HEK293 (cell line): ENCODE results near the gene ARHGAP45.
A peak's percentile ranks its signal among the peaks of the same experiment; 100 is the strongest.

Experiments used
- CTCF ChIA-PET: fragments of 350-600 bp; formaldehyde crosslinking; extraction: SDS; loops from one replicate; lab custom pipeline; 2021; ENCODE audit warnings: antibody characterized with exemption; lab: Yijun Ruan, JAX
- POLR2A ChIA-PET: fragments of 300-600 bp; formaldehyde crosslinking; extraction: SDS; loops from one replicate; lab custom pipeline; 2020; ENCODE audit warnings: antibody characterized with exemption, inconsistent platforms; lab: Yijun Ruan, JAX
- H3K27ac ChIP-seq: fragments of 200-500 bp; sonication (Bioruptor generic); 2 replicates; pipeline ENCODE4 v1.5.1; 2014; ENCODE audit warnings: low read depth, low read length, control low read depth, inconsistent platforms; ENCODE audit errors: extremely low read depth
- H3K36me3 ChIP-seq, 2 experiments: fragments of 200-500 bp in 1 of 2; sonication (Bioruptor generic) in 1 of 2; 1 replicate in 1 of 2; 2 replicates in 1 of 2; pipeline ENCODE4 v1.5.1; 2014 to 2017; ENCODE audit warnings: inconsistent platforms in 2 of 2, low read length in 2 of 2; ENCODE audit not compliant: control insufficient read depth in 2 of 2, insufficient read depth in 1 of 2
- H3K4me1 ChIP-seq: fragments of 200-500 bp; sonication (Bioruptor generic); 2 replicates; pipeline ENCODE4 v1.5.1; 2014; ENCODE audit warnings: mild to moderate bottlenecking, low read length, inconsistent platforms; ENCODE audit not compliant: control insufficient read depth, insufficient read depth
- H3K4me3 ChIP-seq: 2 replicates; pipeline ENCODE4 v1.5.1; 2011; ENCODE audit warnings: low read depth, mild to moderate bottlenecking, control low read depth, low read length, moderate library complexity
- H3K9me3 ChIP-seq: fragments of 200-500 bp; sonication (Bioruptor generic); 2 replicates; pipeline ENCODE4 v1.5.1; 2014; ENCODE audit warnings: low read depth, low read length, inconsistent platforms; ENCODE audit not compliant: control insufficient read depth, insufficient read depth
- ELK4 ChIP-seq: IDR thresholded peaks from 2 replicates; pipeline ENCODE4 v1.6.1; 2011; ENCODE audit warnings: mild to moderate bottlenecking, low read depth, low read length, borderline replicate concordance
- GLI2 ChIP-seq: fragments of 450-650 bp; formaldehyde crosslinking; IDR thresholded peaks from 2 replicates; pipeline ENCODE4; 2017; ENCODE audit warnings: missing biosample characterization, missing genetic modification characterization, low read depth, borderline replicate concordance
- HOXA7 ChIP-seq: sonication (generic); formaldehyde crosslinking; IDR thresholded peaks from 2 replicates; pipeline ENCODE4 v1.8.1; 2022; ENCODE audit warnings: missing genetic modification reagents, borderline replicate concordance
- HOXD13 ChIP-seq: sonication (generic); formaldehyde crosslinking; IDR thresholded peaks from 2 replicates; pipeline ENCODE4 v1.8.0; 2022; ENCODE audit warnings: missing genetic modification reagents, borderline replicate concordance
- KLF1 ChIP-seq: fragments of 450-650 bp; formaldehyde crosslinking; IDR thresholded peaks from 2 replicates; pipeline ENCODE4 v1.5.1; 2016; ENCODE audit warnings: missing biosample characterization, missing genetic modification characterization
- KLF8 ChIP-seq: fragments of 450-650 bp; formaldehyde crosslinking; IDR thresholded peaks from 2 replicates; pipeline ENCODE4 v1.5.1; 2016; ENCODE audit warnings: missing biosample characterization, missing genetic modification characterization
- KLF9 ChIP-seq: fragments of 450-650 bp; formaldehyde crosslinking; IDR thresholded peaks from 2 replicates; pipeline ENCODE4 v1.5.1; 2016; ENCODE audit warnings: missing biosample characterization, missing genetic modification characterization, low read depth
- OVOL3 ChIP-seq: fragments of 450-650 bp; formaldehyde crosslinking; IDR thresholded peaks from 2 replicates; pipeline ENCODE4 v1.5.1; 2016; ENCODE audit warnings: missing biosample characterization, missing genetic modification characterization
- SALL2 ChIP-seq: fragments of 450-650 bp; formaldehyde crosslinking; IDR thresholded peaks from 2 replicates; pipeline ENCODE4 v1.5.0; 2017; ENCODE audit warnings: missing biosample characterization, mild to moderate bottlenecking, missing genetic modification characterization, borderline replicate concordance
- ZFP37 ChIP-seq: fragments of 450-650 bp; formaldehyde crosslinking; IDR thresholded peaks from 2 replicates; pipeline ENCODE4 v1.5.1; 2016; ENCODE audit warnings: missing biosample characterization, missing genetic modification characterization
- ZNF112 ChIP-seq: fragments of 450-650 bp; formaldehyde crosslinking; IDR thresholded peaks from 2 replicates; pipeline ENCODE4 v1.5.0; 2017; ENCODE audit warnings: missing biosample characterization, missing genetic modification characterization
- ZNF121 ChIP-seq: fragments of 450-650 bp; formaldehyde crosslinking; IDR thresholded peaks from 2 replicates; pipeline ENCODE4 v1.5.1; 2016; ENCODE audit warnings: missing biosample characterization, missing genetic modification characterization
- ZNF155 ChIP-seq: fragments of 450-650 bp; formaldehyde crosslinking; IDR thresholded peaks from 2 replicates; pipeline ENCODE4 v1.5.1; 2016; ENCODE audit warnings: missing biosample characterization, missing genetic modification characterization
- ZNF175 ChIP-seq: fragments of 450-650 bp; formaldehyde crosslinking; IDR thresholded peaks from 2 replicates; pipeline ENCODE4 v1.5.1; 2016; ENCODE audit warnings: missing biosample characterization, missing genetic modification characterization
- ZNF335 ChIP-seq: fragments of 450-650 bp; formaldehyde crosslinking; conservative IDR thresholded peaks from 2 replicates; pipeline ENCODE4 v1.5.1; 2016; ENCODE audit warnings: missing biosample characterization, missing genetic modification characterization
- ZNF341 ChIP-seq: fragments of 450-650 bp; formaldehyde crosslinking; IDR thresholded peaks from 2 replicates; pipeline ENCODE4; 2016; ENCODE audit warnings: low read depth, missing biosample characterization, missing genetic modification characterization
- ZNF473 ChIP-seq: fragments of 450-650 bp; formaldehyde crosslinking; IDR thresholded peaks from 2 replicates; pipeline ENCODE4 v1.5.1; 2017; ENCODE audit warnings: missing biosample characterization, missing genetic modification characterization
- ZNF610 ChIP-seq: fragments of 450-650 bp; formaldehyde crosslinking; IDR thresholded peaks from 2 replicates; pipeline ENCODE4 v1.5.1; 2016; ENCODE audit warnings: missing biosample characterization, missing genetic modification characterization, borderline replicate concordance
- ZNF792 ChIP-seq: fragments of 450-650 bp; formaldehyde crosslinking; IDR thresholded peaks from 2 replicates; pipeline ENCODE4 v1.5.1; 2016; ENCODE audit warnings: missing biosample characterization, missing genetic modification characterization
- TF ChIP-seq, protein P1 (sequence below): fragments of 450-650 bp; formaldehyde crosslinking; IDR thresholded peaks from 2 replicates; pipeline ENCODE4 v1.5.1; 2016; ENCODE audit warnings: missing biosample characterization, missing genetic modification characterization
- TF ChIP-seq, protein P2 (sequence below): fragments of 450-650 bp; formaldehyde crosslinking; IDR thresholded peaks from 2 replicates; pipeline ENCODE4 v1.5.0; 2017; ENCODE audit warnings: missing biosample characterization, missing genetic modification characterization, borderline replicate concordance
- TF ChIP-seq, protein P3 (sequence below): fragments of 450-650 bp; formaldehyde crosslinking; IDR thresholded peaks from 2 replicates; pipeline ENCODE4 v1.5.1; 2016; ENCODE audit warnings: missing biosample characterization, missing genetic modification characterization

The ARHGAP45 gene

DNA sequence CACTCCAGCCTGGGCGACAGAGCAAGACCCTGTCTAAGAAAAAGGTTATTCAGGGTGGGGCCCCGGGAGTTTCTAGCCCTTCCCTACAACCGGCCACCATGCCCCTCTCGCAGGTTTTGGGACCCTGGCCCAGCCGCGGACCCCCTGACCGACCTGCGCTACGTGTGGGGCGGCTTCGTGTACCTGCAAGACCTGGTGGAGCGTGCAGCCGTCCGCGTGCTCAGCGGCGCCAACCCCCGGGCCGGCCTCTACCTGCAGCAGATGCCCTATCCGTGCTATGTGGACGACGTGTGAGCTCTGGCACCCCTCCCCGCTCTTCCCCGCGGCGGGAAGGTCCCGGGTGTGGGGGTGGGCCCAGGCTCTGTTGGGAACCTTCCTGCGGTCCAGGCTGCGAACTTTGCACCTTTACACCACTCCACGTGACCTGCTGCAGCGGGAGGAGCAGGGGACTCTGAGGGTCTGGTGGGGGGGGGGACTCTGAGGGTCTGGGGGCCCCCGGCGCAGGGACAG is 20.8 kb upstream of the ARHGAP45 start:
- H3K36me3 ChIP-seq = peaks cover 0 to 22% of the 10 kb centered on the region in 2 experiments; a peak in 2 of 3 replicates
- H3K4me3 ChIP-seq = no peak overlapping the region
- no peak overlapping the region for H3K27ac ChIP-seq
- POLR2A ChIA-PET = no interaction called here
- H3K9me3 ChIP-seq = no peaks in the 10 kb centered on the region
- TF ChIP-seq ZNF473 = no peak
- TF ChIP-seq ZNF175 = no peak
- no peak for TF ChIP-seq ZNF112 (tag by site-specific recombination)
- no peak for TF ChIP-seq ZNF341 (tag by site-specific recombination)
- no peak for TF ChIP-seq OVOL3 (tag by site-specific recombination)
- TF ChIP-seq SALL2 (tag by site-specific recombination) = no peak
- no peak for TF ChIP-seq ZNF335 (tag by site-specific recombination)
- no peak for TF ChIP-seq ZNF792 (tag by site-specific recombination)
- no peak for TF ChIP-seq ZFP37 (tag by site-specific recombination)
- TF ChIP-seq, all 188 proteins: peak for 0
- no peaks in the 10 kb centered on the region; the same call in 1 of the 2 replicates for H3K4me1 ChIP-seq
- CTCF ChIA-PET = no interaction called here

GRCh38 chr19:1046836-1047695 is 19.9 kb upstream of the ARHGAP45 start:
- ChIA-PET POLR2A (interaction anchor here (1.9 kb wide), 1 partner anchor 19 kb away, joined by 10 read pairs; no protein-coding TSS in a partner anchor), CTCF (interaction anchor here (0.6 kb wide), 1 partner anchor 25 kb away, joined by 3 read pairs; no protein-coding TSS in a partner anchor)
- Histone ChIP-seq H3K36me3 (peaks cover 0 to 20% of the 10 kb centered on the region in 2 experiments; a peak in 2 of 3 replicates), H3K9me3 (no peaks in the 10 kb centered on the region), H3K4me1 (no peaks in the 10 kb centered on the region; the same call in 1 of the 2 replicates), H3K4me3 (no peak overlapping the region), H3K27ac (no peak overlapping the region)
- TF ChIP-seq ZNF610 (no peak), GLI2 (no peak), KLF1 (tag by site-specific recombination) (peak; percentile 22; the same call in 1 of the 2 replicates)
- TF ChIP-seq, protein P1, sequence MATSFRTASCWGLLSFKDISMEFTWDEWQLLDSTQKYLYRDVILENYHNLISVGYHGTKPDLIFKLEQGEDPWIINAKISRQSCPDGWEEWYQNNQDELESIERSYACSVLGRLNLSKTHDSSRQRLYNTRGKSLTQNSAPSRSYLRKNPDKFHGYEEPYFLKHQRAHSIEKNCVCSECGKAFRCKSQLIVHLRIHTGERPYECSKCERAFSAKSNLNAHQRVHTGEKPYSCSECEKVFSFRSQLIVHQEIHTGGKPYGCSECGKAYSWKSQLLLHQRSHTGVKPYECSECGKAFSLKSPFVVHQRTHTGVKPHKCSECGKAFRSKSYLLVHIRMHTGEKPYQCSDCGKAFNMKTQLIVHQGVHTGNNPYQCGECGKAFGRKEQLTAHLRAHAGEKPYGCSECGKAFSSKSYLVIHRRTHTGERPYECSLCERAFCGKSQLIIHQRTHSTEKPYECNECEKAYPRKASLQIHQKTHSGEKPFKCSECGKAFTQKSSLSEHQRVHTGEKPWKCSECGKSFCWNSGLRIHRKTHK (tag by site-specific recombination) = no peak

DNA sequence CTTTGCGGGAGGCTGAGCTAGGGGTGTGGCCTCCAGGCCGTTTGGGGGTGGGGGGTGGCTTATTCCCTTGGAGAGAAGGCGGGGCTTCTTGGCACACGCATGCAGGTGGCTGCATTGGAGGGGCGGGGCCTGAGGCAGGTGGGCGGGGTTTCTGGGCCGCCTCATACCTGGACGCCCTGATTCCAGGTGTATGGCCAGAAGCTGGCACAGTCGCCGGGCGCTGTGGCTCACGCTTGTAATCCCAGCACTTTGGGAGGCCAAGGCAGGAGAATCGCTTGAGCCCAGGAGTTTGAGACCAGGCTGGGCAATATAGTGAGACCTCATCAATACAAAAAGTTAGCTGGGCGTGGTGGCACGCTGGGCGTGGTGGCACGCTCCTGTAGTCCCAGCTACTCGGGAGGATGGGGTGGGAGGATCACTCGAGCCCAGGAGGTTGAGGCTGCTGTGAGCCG is 19.2 kb upstream of the ARHGAP45 start:
- ChIA-PET CTCF (interaction anchor here (0.6 kb wide), 1 partner anchor 25 kb away, joined by 3 read pairs; no protein-coding TSS in a partner anchor), POLR2A (interaction anchor here (0.6 to 1.9 kb wide), 4 partner anchors 18 to 209 kb away, joined by 4 to 10 read pairs (median 4); no protein-coding TSS in a partner anchor)
- H3K36me3 ChIP-seq = peaks cover 0 to 13% of the 10 kb centered on the region in 2 experiments; a peak in 2 of 3 replicates
- no peaks in the 10 kb centered on the region; the same call in 1 of the 2 replicates for H3K4me1 ChIP-seq
- no peak overlapping the region for H3K27ac ChIP-seq
- H3K4me3 ChIP-seq = no peak overlapping the region
- H3K9me3 ChIP-seq = no peaks in the 10 kb centered on the region
- TF ChIP-seq, protein P2, sequence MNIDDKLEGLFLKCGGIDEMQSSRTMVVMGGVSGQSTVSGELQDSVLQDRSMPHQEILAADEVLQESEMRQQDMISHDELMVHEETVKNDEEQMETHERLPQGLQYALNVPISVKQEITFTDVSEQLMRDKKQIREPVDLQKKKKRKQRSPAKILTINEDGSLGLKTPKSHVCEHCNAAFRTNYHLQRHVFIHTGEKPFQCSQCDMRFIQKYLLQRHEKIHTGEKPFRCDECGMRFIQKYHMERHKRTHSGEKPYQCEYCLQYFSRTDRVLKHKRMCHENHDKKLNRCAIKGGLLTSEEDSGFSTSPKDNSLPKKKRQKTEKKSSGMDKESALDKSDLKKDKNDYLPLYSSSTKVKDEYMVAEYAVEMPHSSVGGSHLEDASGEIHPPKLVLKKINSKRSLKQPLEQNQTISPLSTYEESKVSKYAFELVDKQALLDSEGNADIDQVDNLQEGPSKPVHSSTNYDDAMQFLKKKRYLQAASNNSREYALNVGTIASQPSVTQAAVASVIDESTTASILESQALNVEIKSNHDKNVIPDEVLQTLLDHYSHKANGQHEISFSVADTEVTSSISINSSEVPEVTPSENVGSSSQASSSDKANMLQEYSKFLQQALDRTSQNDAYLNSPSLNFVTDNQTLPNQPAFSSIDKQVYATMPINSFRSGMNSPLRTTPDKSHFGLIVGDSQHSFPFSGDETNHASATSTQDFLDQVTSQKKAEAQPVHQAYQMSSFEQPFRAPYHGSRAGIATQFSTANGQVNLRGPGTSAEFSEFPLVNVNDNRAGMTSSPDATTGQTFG = no peak
- TF ChIP-seq HOXA7 (no peak), KLF8 (tag by site-specific recombination) (peak; percentile 30; the same call in 1 of the 2 replicates), ELK4 (no peak), ZNF121 (tag by site-specific recombination) (0 out of 2 replicates have a peak, but pooled peaks have one; percentile 46), KLF9 (tag by site-specific recombination) (0 out of 2 replicates have a peak, but pooled peaks have one; percentile 19), ZNF155 (tag by site-specific recombination) (no peak), HOXD13 (CRISPR knock-in tag) (no peak)
- TF ChIP-seq, protein P3, sequence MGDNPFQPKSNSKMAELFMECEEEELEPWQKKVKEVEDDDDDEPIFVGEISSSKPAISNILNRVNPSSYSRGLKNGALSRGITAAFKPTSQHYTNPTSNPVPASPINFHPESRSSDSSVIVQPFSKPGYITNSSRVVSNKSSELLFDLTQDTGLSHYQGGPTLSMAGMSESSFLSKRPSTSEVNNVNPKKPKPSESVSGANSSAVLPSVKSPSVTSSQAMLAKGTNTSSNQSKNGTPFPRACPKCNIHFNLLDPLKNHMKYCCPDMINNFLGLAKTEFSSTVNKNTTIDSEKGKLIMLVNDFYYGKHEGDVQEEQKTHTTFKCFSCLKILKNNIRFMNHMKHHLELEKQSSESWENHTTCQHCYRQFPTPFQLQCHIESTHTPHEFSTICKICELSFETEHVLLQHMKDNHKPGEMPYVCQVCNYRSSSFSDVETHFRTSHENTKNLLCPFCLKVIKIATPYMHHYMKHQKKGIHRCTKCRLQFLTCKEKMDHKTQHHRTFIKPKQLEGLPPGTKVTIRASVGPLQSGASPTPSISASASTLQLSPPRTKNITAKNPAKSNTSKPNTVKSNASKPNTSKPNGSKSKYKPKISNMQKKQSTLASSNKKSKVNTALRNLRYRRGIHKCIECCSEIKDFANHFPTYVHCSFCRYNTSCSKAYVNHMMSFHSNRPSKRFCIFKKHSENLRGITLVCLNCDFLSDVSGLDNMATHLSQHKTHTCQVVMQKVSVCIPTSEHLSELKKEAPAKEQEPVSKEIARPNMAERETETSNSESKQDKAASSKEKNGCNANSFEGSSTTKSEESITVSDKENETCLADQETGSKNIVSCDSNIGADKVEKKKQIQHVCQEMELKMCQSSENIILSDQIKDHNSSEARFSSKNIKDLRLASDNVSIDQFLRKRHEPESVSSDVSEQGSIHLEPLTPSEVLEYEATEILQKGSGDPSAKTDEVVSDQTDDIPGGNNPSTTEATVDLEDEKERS = no peak
